ENCODE results near the gene DNAH8.

DNAH8 gene

GRCh38 chr6:38702558-38703397, 12.3 kb upstream of the DNAH8 start, which contains the start of gene GLO1:
Gene GLO1, minus strand, starts transcription at chr6:38703145. Its CDS starts 91 bp downstream, at chr6:38703054.
- DNase-seq (ENCODE audit: low read depth), result peak; percentile 93

GRCh38 chr6:38703949-38704590, 11.0 kb upstream of the DNAH8 start:
- no peak for DNase-seq (ENCODE audit: low read depth)

GRCh38 chr6:38705924-38706323, 9.2 kb upstream of the DNAH8 start:
- DNase-seq (ENCODE audit: low read depth), result no peak

- DNase-seq (ENCODE audit: low read depth), result no peak
Observed at GRCh38 chr6:38708496-38708895, 6.6 kb upstream of the DNAH8 start.

GRCh38 chr6:38713812-38714211, 1.3 kb upstream of the DNAH8 start:
- DNase-seq (ENCODE audit: low read depth), result peak; percentile 49

DNA sequence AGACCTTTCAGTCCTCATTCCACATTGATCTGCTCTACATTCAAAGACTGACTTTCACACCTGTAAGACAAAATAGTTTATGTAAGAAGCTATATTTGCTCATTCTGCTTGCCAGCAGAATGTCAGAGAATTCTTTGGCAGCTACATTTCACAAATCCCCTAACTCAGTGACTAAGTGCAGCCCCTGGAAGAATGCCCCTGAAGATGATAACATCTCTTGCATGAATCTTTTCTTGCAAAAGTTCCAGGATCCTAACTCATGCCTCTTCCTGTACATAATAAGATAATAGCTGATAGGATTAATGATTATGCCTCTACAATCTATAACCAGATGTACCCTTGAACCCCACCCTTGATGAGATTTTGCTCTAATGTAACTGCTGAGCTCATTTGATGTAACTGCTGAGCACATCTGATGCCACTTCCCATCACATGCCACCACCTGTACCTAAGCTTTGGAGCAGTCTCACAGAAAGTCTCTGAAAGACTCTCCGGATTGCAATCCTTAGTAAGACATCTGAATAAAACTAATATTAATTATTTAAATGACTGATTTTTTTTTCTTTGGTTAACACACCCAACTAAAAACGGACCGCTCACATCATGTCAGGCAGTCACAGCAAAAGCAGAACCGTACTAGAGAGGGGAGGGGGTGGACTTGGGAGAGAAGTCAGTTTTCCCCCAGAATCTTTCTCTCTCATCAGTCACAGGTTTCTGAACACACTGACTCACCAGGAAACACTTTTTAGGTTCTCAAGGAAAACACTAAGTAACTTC, 684 bp upstream of the DNAH8 start:
- DNase-seq (ENCODE audit: low read depth), result no peak

DNA sequence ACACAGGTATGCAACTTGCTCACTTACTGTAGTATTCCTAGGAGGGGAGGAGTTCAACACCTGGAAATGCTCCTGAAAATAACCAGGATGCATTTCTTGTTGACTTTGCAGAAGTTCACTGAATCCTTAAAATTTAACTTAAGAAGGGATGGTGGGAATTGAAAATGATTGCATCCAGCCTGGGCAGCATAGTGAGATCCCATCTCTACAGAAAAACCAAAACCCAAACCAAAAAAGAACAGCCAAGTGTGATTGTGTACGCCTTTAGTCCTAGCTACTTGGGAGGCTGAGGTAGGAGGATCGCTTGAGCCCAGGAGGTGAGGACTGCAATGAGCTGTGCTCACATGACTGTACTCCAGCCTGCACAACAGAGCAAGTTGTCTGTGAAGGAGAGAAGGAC, 1.7 kb downstream of the DNAH8 start:
- no peak for DNase-seq (ENCODE audit: low read depth)

GRCh38 chr6:38719358-38719757, 4.2 kb downstream of the DNAH8 start:
- DNase-seq (ENCODE audit: low read depth), result no peak

DNA sequence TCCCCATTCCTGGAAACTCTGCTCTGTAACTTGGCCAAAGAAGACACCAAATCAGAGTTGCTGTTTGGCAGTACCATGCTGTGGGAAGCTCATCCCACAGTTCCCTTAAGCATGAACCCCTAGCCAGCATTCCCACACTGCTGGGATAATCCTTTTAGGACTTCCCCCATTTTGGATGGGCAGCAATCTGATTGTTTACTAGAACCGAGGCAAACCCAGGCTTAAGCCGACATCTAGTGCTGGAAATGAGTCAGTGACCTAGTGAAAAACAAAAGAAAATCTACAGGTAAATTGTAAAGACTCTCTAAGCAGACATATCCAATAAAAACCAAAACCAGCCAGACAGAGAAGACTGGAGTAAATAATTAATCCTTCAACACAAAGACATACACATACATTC, 5.2 kb downstream of the DNAH8 start:
- DNase-seq (ENCODE audit: low read depth), result no peak

- no peak for DNase-seq (ENCODE audit: low read depth)
Observed at GRCh38 chr6:38722038-38722437, 6.9 kb downstream of the DNAH8 start.

DNA sequence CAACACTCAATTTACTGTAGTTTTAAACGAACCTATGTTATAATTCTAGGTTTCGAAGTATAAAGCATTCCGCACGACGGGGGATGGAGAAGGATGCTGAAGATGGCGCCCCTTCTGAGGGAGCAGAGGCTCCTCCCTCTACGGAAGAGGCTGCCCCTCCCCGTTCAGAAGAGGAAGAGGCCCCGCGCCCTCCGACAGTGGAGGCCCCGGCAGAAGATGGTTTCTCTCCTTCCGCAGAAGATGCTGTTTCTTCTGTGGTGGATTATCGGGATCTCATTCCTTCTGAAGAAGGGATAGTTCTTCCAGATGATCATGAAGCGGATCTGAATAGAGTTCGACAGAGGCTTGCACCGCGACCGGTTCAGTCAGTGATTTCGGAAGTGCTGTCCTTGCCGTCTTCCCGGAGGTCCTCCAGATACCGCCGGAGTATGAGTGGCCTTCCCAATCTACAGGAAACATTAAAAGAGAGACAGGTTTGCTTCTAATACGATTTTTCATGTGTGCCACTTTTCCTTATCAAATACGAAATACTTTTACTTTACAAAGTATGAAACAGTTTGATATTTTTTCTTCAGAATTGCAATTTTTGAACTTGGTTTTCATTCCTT, 7.7 kb downstream of the DNAH8 start:
- DNase-seq (ENCODE audit: low read depth), result no peak

DNA sequence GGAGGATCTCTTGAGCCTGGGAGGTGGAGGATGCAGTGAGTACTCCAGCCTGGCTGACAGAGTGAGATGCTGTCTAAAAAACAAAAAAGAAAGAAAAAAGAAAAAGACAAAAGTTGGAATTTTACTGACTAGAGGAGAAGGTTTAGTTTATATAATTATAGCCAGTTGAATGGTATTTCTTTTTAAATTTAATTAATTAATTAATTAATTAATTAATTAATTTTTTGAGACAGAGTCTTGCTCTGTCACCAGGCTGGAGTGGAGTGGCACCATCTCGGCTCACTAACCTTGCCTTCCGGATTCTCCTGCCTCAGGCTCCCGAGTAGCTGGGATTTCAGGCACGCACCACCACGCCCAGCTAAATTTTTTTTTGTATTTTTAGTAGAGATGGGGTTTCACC, 8.7 kb downstream of the DNAH8 start:
- DNase-seq (ENCODE audit: low read depth), result no peak

DNA sequence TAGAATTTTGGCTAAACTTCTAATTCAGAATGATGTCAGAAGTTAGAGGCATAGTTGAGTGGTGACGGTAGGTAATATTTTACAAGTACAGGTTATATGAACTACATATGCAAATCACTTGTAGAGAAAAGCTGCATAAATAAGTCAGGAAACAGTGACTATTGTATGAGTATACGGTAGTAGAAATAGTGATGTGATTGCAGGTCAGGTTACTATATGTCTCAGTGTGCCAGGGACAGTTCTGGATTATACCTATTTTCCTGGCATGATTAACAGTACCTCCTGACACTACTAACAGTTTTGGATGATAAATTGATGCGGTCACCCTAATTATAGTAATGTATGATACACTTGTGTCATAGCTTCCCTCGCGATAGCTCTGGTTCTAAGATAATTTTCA, 9.2 kb downstream of the DNAH8 start:
- no peak for DNase-seq (ENCODE audit: low read depth)

GRCh38 chr6:38725414-38726183, 10.5 kb downstream of the DNAH8 start:
- DNase-seq (ENCODE audit: low read depth), result no peak

DNA sequence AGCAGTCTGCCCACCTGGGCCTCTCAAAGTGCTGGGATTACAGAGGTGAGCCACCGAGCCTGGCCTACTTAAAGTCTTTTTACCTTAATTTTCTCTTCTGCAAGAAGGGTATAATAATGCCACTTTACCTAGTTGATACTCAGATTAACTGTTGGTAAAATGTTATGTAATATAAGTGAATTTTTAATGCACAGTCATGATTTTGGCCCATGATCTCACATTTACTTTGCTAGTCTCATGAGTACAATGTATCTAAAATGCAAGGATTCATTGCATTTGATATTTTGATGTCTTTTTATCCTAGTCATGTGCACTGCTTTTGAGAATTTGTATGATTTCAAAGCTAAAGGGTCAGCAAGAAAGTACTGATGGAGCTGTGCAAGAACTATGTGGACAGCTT, 13.1 kb downstream of the DNAH8 start:
- DNase-seq (ENCODE audit: low read depth), result no peak

DNA sequence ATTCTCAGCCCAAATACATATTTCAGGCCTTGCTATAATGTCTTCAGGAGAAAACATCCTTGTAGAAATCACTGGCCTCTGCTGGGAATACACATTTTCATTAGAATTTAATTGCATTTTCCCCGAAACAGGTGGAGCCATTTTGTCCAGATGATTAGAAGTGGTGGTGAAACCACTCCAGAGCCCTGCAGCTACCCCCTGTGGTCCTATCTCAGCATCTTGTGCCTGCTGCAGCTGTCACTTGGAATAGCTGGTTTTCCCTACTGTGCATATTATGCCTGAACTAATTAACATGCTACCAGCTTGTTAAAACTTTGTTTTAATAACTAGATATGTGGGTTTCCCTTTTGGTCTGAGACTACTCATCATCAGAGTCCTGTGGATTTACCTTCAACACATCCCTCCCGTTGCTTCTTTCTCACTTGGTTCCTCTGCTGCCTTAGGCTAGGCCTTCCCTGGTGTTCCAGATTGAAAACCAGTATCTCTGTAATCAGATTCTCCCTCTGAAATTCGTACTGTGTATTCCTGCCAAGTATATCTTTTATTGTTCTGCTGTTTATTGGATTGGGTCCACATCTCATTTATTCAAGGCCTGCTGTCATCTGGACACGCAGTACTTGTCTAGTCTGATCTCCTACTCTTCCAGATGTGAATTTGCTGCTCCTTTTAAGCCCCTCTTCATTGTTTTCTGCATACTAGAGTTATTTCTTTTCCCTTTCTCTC, 15.2 kb downstream of the DNAH8 start:
- no peak for DNase-seq (ENCODE audit: low read depth)

DNA sequence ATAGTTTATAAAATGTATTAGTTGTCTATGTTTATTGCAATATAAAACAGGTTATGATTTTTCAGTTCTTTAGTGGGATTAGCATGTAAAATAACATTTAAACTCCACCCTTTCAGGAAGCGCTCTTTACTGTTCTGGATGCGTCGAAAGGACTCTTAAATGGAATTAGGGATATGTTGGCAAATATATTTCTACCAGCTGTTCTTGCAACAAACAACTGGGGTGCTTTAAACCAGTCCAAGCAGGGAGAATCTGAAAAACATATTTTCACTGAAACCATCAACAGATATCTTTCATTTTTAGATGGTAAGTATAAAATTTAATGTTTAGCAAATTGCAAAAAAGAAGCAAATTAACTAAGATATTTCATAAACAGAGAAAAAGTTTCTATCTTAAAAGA, 21.8 kb downstream of the DNAH8 start:
- DNase-seq (ENCODE audit: low read depth), result no peak

DNA sequence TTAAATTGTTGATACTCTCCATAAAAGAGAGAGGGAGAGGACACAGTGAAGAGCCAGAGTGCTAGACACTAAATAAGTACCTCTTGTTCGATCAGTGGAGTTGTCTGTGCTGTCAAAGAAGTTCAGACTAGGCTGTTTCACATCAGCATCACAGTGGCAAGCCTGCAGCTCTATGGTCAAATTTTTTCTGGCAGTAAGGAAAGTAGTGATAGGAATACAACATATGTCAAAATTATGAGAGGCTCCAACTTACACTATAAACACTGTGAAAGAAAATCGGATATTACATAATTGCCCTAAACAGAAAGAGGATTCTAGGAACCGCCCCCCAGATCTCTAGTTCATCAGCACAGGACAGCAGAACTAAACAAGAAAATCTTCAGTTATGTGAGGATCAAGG, 23.1 kb downstream of the DNAH8 start:
- DNase-seq (ENCODE audit: low read depth), result no peak

DNA sequence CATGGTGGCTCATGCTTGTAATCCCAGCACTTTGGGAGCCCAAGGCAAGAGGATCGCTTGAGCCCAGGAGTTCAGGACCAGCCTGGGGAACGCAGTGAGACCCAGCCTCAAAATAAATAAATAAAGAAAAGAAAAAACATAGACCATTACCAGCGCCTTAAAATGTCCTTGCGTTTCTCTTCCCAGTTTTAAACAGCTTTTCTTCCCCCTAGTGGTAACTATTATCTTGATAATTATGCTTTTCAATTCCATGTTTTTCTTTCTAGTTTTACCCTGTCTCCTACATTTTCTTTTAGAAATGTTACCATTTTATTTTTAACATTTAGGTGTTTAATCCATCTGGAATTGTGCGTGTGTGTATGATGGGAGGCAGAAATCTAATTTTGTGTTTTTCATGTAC, 24.4 kb downstream of the DNAH8 start:
- DNase-seq (ENCODE audit: low read depth), result no peak

DNA sequence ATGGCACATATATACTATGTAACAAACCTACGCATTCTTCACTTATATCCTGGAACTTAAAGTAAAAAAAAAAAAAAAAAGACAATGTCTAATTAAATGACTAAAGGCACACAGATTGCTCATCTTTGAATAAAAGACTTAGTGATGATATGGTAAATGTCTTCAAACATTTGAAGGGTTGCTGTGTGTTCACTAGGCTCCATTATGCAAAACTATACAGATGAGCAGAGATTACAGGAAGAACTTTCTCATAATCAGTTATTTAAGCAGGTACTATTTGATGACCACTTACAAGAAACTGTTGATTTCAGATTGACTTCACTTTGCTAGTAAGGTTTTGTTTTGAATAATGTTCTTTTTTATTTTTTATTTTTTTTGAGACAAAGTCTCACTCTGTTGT, 34.4 kb downstream of the DNAH8 start:
- DNase-seq (ENCODE audit: low read depth), result no peak

All from activated gamma-delta T cell treated with anti-CD3 and anti-CD28 coated beads, Interleukin-2, amount 50 U/mL, for 16 hours (primary cell).